Testis (tissue), 3 donors: Measurements from ENCODE around the gene RGL2. TPM values are rescaled to one million over a fixed set of nuclear protein-coding genes. Genes with fewer than 3 reads are reported as not detected.
A peak's percentile ranks its signal among the peaks of the same experiment; 100 is the strongest.
"Not testable (repeated sequence)": the region's sequence is repeated elsewhere in the genome, so short reads cannot be mapped to it uniquely, and the experiment has no call there.

Experiments used
- DNase-seq: peaks from one replicate; pipeline ENCODE4 v3.0.0-alpha.2; 2019
- H3K27ac ChIP-seq, 2 donors: fragments of 200-600 bp; sonication (generic); one replicate each; pipeline ENCODE4 v1.5.1; 2019
- H3K27me3 ChIP-seq: fragments of 200-600 bp; sonication (generic); one replicate; pipeline ENCODE4 v1.5.1; 2019
- H3K36me3 ChIP-seq: fragments of 200-600 bp; sonication (generic); one replicate; pipeline ENCODE4 v1.5.1; 2017; ENCODE audit warnings: low read depth; ENCODE audit errors: missing control alignments
- H3K4me1 ChIP-seq: fragments of 200-600 bp; sonication (generic); one replicate; pipeline ENCODE4 v1.5.1; 2019
- H3K4me3 ChIP-seq, 2 donors: fragments of 200-600 bp; sonication (generic); one replicate each; pipeline ENCODE4 v1.5.1; 2017 to 2019
- H3K9me3 ChIP-seq: fragments of 200-600 bp; sonication (generic); one replicate; pipeline ENCODE4 v1.5.1; 2017
- CTCF ChIP-seq, 3 experiments: fragments of 450-650 bp in 2 of 3; fragments of 200-600 bp in 1 of 3; sonication (generic) in 1 of 3; IDR thresholded peaks; one replicate each; pipeline ENCODE4 v1.5.1; 2016 to 2019; ENCODE audit warnings: antibody characterized with exemption in 3 of 3, mild to moderate bottlenecking in 2 of 3, moderate library complexity in 1 of 3
- POLR2A ChIP-seq: fragments of 450-650 bp; IDR thresholded peaks from one replicate; pipeline ENCODE4 v1.6.1; 2017; ENCODE audit warnings: antibody characterized with exemption, mild to moderate bottlenecking, moderate library complexity
- whole genome bisulfite sequencing, 2 donors: methylation state at CpG; one replicate each; pipeline ENCODE4 v1.1.5; 2018; 5-methylcytosine and 5-hydroxymethylcytosine counted together
- intact Hi-C: fragments of 100-400 bp; cut with DNase I; formaldehyde crosslinking; loops from one replicate; pipeline ENCODE4 v1.15.1; 2023; ENCODE audit warnings: low total_unique reads
- polyA plus RNA-seq: library from polyadenylated mRNA; stranded (reverse); fragments of 350-450 nt; fragmentation: Illumina TruSeq; extraction: RNeasy Lipid Tissue Mini Kit (QIAGEN cat#74804); gene quantifications from one replicate; pipeline ENCODE4 v1.2.3, GENCODE V29; 2014; ENCODE audit warnings: low read depth, low replicate concordance; ENCODE audit not compliant: insufficient read depth
- total RNA-seq, 2 donors: library from RNA; depleted of rRNA; stranded (reverse); fragments of >200 nt; gene quantifications; one replicate each; pipeline ENCODE4 v1.2.3, GENCODE V29; 2016

The RGL2 gene
- total and polyA plus RNA-seq, 3 donors from 2014 or later, result 42.8 to 52.7 (median 46.2) TPM

- intact Hi-C loops, result no loop called here
- Histone ChIP-seq H3K9me3 (no peaks in the 10 kb centered on the region), H3K4me1 (peaks cover 25% of the 10 kb centered on the region), H3K27me3 (no peaks in the 10 kb centered on the region), H3K27ac (peak overlapping the region; percentile 79 to 87), H3K36me3 (no peaks in the 10 kb centered on the region), H3K4me3 (peak overlapping the region; percentile 60 to 81)
- no peak for DNase-seq
- TF ChIP-seq CTCF (IDR thresholded peaks at IDR 0.05), result no peak
- WGBS, 2 donors, result 56 to 62% methylated on average over 10 to 38 of the region's 39 CpGs
These were observed 20.9 kb downstream of the RGL2 start for GRCh38 chr6:33277663-33278391.

GRCh38 chr6:33276864-33277662 is 21.7 kb downstream of the RGL2 start, which contains the start of gene B3GALT4:
TSS of gene B3GALT4 (plus strand) at chr6:33277123. CDS start at chr6:33277420, 297 bp downstream.
- peaks cover 27% of the 10 kb centered on the region for H3K4me1 ChIP-seq

GRCh38 chr6:33276581-33276863 is 22.2 kb downstream of the RGL2 start:
- no peak for DNase-seq

More at GRCh38 chr6:33276864-33277662, 21.7 kb downstream of the RGL2 start, which contains the start of gene B3GALT4:
- intact Hi-C loops, result no loop called here
- WGBS, 2 donors, result 0 to 2% methylated on average over 46 to 62 of the region's 80 CpGs
- DNase-seq, result peak; percentile 81
- Histone ChIP-seq H3K9me3 (no peaks in the 10 kb centered on the region), H3K4me3 (peak within 1 kb of the TSS; percentile 60 to 81), H3K36me3 (no peaks in the 10 kb centered on the region), H3K27me3 (no peaks in the 10 kb centered on the region), H3K27ac (peak within 1 kb of the TSS; percentile 79 to 87)
- TF ChIP-seq CTCF (IDR thresholded peaks at IDR 0.05), result peak in 2 of 3 experiments; percentile 44
- TF ChIP-seq POLR2A, result no peak

GRCh38 chr6:33275795-33276580 is 22.8 kb downstream of the RGL2 start:
- H3K4me3 ChIP-seq, DNase-seq, H3K9me3 ChIP-seq, H3K27me3 ChIP-seq, intact Hi-C loops, H3K36me3 ChIP-seq: not testable (repeated sequence)
- Histone ChIP-seq H3K27ac (peak overlapping the region; percentile 79 to 87), H3K4me1 (peaks cover 27% of the 10 kb centered on the region)
- WGBS, 2 donors, result 62 to 72% methylated on average over 16 of the region's 16 CpGs

More at GRCh38 chr6:33276581-33276863, 22.2 kb downstream of the RGL2 start:
- intact Hi-C loops, result no loop called here
- no peak for TF ChIP-seq CTCF (IDR thresholded peaks at IDR 0.05)
- TF ChIP-seq POLR2A, result no peak
- Histone ChIP-seq H3K4me1 (peaks cover 27% of the 10 kb centered on the region), H3K27me3 (no peaks in the 10 kb centered on the region), H3K9me3 (no peaks in the 10 kb centered on the region), H3K27ac (peak overlapping the region; percentile 79 to 87), H3K36me3 (no peaks in the 10 kb centered on the region), H3K4me3 (peak overlapping the region; percentile 60 to 81)
